Measurements from ENCODE around the gene UTF1. TPM values are rescaled to one million over a fixed set of nuclear protein-coding genes. Genes with fewer than 3 reads are reported as not detected.
"Not testable (repeated sequence)": the region's sequence is repeated elsewhere in the genome, so short reads cannot be mapped to it uniquely, and the experiment has no call there.

The UTF1 gene
- total RNA-seq, 1 donor from 2014 or later, result 0.61 TPM

- Mint-ChIP-seq H3K4me1 (ENCODE audit: low read depth, unreplicated experiment) (no peaks in the 10 kb centered on the region), H3K27me3 (ENCODE audit: unreplicated experiment) (peaks cover 9% of the 10 kb centered on the region), H3K27ac (ENCODE audit: unreplicated experiment) (no peak overlapping the region), H3K4me3 (ENCODE audit: unreplicated experiment) (no peak overlapping the region), H3K36me3 (ENCODE audit: unreplicated experiment) (no peaks in the 10 kb centered on the region), H3K9me3 (ENCODE audit: unreplicated experiment) (peaks cover 2% of the 10 kb centered on the region)
- no peak for TF ChIP-seq CTCF (IDR thresholded peaks at IDR 0.05; ENCODE audit: partially characterized antibody, unreplicated experiment)
- no peak for DNase-seq
These were observed 8.7 kb upstream of the UTF1 start for GRCh38 chr10:133221331-133221730.

- not testable (repeated sequence) for H3K9me3 Mint-ChIP-seq (ENCODE audit: unreplicated experiment); H3K27ac Mint-ChIP-seq (ENCODE audit: unreplicated experiment); H3K4me1 Mint-ChIP-seq (ENCODE audit: low read depth, unreplicated experiment); H3K36me3 Mint-ChIP-seq (ENCODE audit: unreplicated experiment); DNase-seq; H3K27me3 Mint-ChIP-seq (ENCODE audit: unreplicated experiment); H3K4me3 Mint-ChIP-seq (ENCODE audit: unreplicated experiment)
These were observed 8.3 kb upstream of the UTF1 start for GRCh38 chr10:133221756-133222155.

- no peak for DNase-seq
- Mint-ChIP-seq H3K36me3 (ENCODE audit: unreplicated experiment) (no peaks in the 10 kb centered on the region), H3K9me3 (ENCODE audit: unreplicated experiment) (peaks cover 2% of the 10 kb centered on the region), H3K27ac (ENCODE audit: unreplicated experiment) (no peak overlapping the region), H3K4me3 (ENCODE audit: unreplicated experiment) (no peak overlapping the region), H3K27me3 (ENCODE audit: unreplicated experiment) (peaks cover 12% of the 10 kb centered on the region), H3K4me1 (ENCODE audit: low read depth, unreplicated experiment) (no peaks in the 10 kb centered on the region)
- no peak for TF ChIP-seq CTCF (IDR thresholded peaks at IDR 0.05; ENCODE audit: partially characterized antibody, unreplicated experiment)
These were observed 5.9 kb upstream of the UTF1 start for GRCh38 chr10:133224076-133224475.

- no peak overlapping the region for H3K27ac Mint-ChIP-seq (ENCODE audit: unreplicated experiment)
- peaks cover 5% of the 10 kb centered on the region for H3K9me3 Mint-ChIP-seq (ENCODE audit: unreplicated experiment)
- peaks cover 2% of the 10 kb centered on the region for H3K4me1 Mint-ChIP-seq (ENCODE audit: low read depth, unreplicated experiment)
- H3K4me3 Mint-ChIP-seq (ENCODE audit: unreplicated experiment), result no peak overlapping the region
- no peaks in the 10 kb centered on the region for H3K36me3 Mint-ChIP-seq (ENCODE audit: unreplicated experiment)
- H3K27me3 Mint-ChIP-seq (ENCODE audit: unreplicated experiment), result peaks cover 16% of the 10 kb centered on the region
- TF ChIP-seq CTCF (IDR thresholded peaks at IDR 0.05; ENCODE audit: partially characterized antibody, unreplicated experiment), result no peak
- no peak for DNase-seq
These were observed 5.2 kb upstream of the UTF1 start for GRCh38 chr10:133224756-133225372.

- H3K9me3 Mint-ChIP-seq (ENCODE audit: unreplicated experiment), result peaks cover 5% of the 10 kb centered on the region
- peaks cover 2% of the 10 kb centered on the region for H3K4me1 Mint-ChIP-seq (ENCODE audit: low read depth, unreplicated experiment)
- H3K4me3 Mint-ChIP-seq (ENCODE audit: unreplicated experiment), result no peak overlapping the region
- H3K27ac Mint-ChIP-seq (ENCODE audit: unreplicated experiment), result no peak overlapping the region
- no peak for TF ChIP-seq CTCF (IDR thresholded peaks at IDR 0.05; ENCODE audit: partially characterized antibody, unreplicated experiment)
- H3K27me3 Mint-ChIP-seq (ENCODE audit: unreplicated experiment), result peaks cover 15% of the 10 kb centered on the region
- no peaks in the 10 kb centered on the region for H3K36me3 Mint-ChIP-seq (ENCODE audit: unreplicated experiment)
- DNase-seq, result no peak
These were observed 4.3 kb upstream of the UTF1 start for GRCh38 chr10:133225707-133226191.
